Islet of Langerhans (tissue), 1 donor: ENCODE data around the gene SPRY2.
A peak's percentile ranks its signal among the peaks of the same experiment; 100 is the strongest.
"Not testable (repeated sequence)": the region's sequence is repeated elsewhere in the genome, so short reads cannot be mapped to it uniquely, and the experiment has no call there.

Experiments used
- FAIRE-seq: peaks from one replicate; lab custom pipeline; 2011; peaks lifted over from hg19 to GRCh38; lab: Jason Lieb, UNC

Gene SPRY2

GRCh38 chr13:80341101-80341755, at the start of gene SPRY2:
SPRY2 (minus strand) TSS chr13:80341126; CDS start chr13:80337705, 3,421 bp downstream.
- no peak for FAIRE-seq

DNA sequence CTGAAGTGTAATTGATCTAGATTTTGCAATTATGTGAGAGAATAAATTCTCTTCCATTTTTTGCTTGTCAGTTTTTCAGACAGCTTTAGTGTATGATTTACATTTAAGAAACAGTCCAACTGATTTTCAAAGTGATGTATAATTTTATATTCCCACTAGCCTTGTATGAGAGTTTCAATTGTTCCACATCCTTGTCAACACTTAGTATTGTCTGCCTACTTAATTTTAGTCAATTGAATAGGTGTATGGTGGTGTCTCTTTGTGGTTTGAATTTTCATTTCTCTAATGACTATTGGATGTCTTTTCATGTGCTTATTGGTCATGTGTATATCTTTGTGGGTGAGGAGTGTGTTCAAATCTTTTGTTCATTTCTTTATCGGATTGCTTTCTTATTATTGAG, 49.4 kb upstream of the SPRY2 start:
- no peak for FAIRE-seq

- FAIRE-seq: no peak
These were observed 48.4 kb upstream of the SPRY2 start for GRCh38 chr13:80389073-80390038.

- no peak for FAIRE-seq
These were observed 47.6 kb upstream of the SPRY2 start for GRCh38 chr13:80388506-80388905.

- FAIRE-seq: no peak
These were observed 45.7 kb upstream of the SPRY2 start for GRCh38 chr13:80386592-80386991.

DNA sequence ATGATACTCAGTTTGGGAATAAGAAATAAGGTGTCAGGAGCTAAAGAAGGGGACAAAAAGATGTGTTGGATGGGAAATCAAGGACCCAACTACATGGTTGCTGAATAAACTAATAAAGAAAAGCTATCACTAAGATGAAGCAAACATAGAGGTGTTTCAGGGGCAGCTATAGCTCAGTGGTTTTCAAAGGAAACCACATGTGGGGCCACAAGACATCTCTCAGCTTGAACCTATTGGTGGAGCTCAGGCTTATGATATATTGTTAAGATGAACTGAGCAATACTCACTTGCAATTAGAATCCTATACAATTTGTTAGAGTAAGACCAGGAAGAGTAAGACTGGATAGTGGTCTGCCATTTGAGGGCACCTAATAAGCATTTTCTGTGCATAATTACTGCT, 45.1 kb upstream of the SPRY2 start:
- no peak for FAIRE-seq

DNA sequence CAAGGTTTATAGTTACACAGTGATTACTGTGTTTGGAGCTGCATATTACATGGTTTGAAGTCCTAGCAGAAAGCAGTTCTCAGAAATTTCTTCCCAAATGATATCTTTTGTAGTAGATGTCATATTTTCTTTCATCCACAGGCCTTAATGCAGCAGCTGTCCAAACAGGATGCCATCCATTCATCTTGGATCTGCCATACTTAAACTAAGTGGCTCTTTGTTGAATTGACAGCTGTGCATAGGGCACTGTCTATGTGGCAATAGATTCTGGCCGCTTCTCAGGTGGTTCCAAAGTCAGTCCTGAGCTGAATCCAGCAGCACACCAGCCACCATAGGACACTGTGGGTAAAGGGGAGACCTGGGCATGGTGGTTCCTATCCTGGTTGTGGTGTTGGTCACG, 41.6 kb upstream of the SPRY2 start:
- FAIRE-seq: no peak

DNA sequence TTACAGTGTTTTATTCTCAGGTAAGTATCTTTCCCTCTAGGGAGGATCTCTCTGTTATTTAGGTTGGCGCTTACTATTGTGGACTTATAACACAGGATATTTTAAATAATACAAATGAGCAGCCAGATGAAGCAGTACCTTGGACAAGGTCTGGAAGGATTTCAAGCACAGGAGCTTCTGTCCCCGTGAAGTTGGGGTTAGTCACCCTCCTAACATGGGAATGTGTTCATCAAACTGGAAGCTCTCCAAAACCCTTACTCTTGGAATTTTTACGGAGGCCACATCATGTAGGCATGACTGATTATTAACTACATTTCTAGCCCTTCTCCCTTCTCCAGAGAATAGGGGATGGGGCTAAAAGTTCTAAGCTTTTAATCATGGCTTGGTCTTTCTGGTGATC, 38.3 kb upstream of the SPRY2 start:
- FAIRE-seq: no peak

- FAIRE-seq: no peak
These were observed 35.6 kb upstream of the SPRY2 start for GRCh38 chr13:80376554-80376953.

- FAIRE-seq: no peak
These were observed 34.0 kb upstream of the SPRY2 start for GRCh38 chr13:80374901-80375300.

DNA sequence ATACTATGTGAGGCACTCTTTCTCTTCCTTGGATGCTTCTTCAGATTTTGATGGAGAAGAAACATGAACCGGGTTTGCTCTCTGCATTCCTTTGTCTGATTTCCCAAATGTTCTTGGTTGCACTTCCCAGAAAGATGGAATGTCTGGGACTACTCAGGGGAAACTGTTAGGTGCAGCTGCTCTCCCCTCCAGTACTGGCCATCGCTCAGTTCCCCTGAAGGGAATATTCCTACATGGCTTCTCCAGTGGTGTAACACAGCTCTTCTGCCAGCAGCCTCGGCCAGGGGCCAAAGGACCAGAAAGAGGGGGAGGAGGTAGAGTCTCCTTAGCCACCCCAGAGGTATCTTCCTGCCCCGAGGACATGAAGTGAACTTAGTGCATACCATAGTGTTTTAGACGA, 33.5 kb upstream of the SPRY2 start:
- no peak for FAIRE-seq

GRCh38 chr13:80371840-80372509, 31.0 kb upstream of the SPRY2 start:
- FAIRE-seq: no peak

- FAIRE-seq: no peak
These were observed 26.5 kb upstream of the SPRY2 start for GRCh38 chr13:80367473-80367872.

- FAIRE-seq: peak; percentile 100
These were observed 23.1 kb upstream of the SPRY2 start for GRCh38 chr13:80363890-80364503.

DNA sequence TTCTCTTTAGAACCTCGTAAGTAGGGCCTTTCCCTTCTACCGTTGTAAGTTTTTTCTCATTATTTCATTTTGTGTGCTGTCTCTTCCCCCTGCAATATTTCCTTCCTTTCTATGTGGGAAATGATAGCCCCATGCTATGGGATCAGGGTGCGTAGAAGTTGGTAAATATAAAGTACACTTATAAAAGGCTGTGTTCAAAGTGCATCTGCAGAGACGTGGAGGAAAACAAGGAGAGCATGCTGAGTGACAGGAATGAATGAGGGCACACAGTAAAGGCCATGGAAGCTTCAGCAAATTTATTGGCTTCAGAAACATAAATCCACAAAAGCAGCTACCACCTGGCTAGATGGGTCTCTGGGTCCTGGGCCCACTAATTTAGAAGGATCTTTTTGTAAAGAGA, 21.6 kb upstream of the SPRY2 start:
- FAIRE-seq: no peak

DNA sequence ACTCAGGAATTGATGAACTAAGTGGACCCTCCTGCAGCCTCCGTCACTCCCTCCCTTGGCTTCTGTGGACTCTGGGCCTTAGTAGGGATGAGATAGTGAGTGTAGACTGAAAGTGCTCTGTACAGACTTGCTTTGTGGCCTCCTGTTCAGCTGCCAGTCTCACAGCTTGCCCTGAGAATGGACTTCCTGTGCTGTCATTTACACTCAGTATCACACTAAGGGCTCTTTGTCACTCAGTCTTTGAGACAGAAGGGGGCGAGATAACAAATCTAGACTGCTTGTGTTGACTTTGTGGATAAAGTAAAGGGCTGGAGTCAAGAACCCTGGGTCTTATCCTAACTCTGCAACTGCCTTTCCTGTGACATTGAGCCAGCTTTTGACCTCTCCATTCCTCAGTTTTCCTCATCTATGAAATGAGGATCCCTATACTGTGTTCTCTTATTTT, 21.0 kb upstream of the SPRY2 start:
- no peak for FAIRE-seq

DNA sequence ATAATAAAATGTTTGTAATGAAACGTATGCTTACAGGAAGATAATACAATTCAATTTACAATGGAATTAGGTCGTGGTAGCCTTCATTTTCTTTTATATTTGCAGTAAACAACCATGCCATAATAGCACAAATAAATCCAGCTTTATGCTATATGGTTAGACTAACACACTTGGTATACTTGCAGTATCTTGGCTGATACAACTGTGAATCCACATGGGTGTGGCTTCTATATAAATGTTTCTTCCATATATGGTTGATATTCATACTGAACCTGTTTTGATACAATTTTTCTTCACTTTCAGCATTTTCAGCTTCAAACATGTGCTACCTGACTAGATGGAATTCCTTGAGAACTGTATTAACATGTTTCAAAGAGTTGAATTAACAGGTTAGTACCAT, 20.4 kb upstream of the SPRY2 start:
- FAIRE-seq: no peak

DNA sequence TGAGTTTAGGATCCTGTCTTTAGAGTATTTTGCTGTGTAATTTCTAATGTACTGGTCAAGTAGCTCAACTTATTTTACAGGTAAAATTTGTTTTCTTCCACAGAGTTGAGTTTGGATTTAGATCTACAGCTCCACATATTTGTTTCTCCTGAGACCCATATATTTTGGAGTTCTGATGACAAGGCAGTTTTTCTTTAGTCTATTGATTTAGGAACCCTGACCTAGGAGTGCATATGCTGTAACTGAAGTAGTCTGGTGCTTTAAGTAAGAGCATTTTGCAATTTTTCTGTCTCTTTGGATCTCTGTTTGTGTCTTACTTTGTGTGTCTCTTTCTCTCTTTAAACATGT, 19.5 kb upstream of the SPRY2 start:
- no peak for FAIRE-seq

DNA sequence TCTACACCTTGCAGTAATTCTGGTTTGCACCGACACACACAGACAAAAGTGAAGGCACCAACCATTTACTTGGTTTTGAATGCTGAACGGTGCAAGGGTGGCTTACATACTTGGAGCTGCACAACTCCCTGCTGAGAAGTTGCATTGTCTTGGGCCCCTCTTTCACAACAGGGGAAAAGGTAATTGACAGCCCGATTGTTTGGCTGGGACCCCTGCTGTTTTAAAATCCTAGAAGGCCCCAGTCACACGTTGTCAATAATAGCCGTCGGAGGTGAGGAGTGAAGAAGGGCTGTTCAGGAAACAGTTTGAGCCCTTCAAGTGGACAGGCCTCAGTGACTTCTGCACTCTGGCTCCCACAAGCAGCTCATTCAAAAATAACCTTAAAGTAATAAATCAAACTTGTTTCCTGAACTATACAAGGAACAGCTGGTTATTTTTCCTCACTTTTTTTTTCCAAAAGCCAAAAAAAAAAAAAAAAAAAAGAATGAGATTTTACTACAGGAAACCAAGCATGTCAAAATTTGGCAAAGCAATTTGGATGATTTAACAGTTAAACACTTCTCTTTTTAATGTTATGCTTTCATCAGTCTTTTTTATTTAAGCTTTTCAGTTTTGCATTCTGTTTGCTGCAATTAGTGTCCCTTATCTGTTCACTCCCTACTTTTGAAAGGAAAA, 19.0 kb upstream of the SPRY2 start:
- FAIRE-seq: no peak

GRCh38 chr13:80359414-80359777, 18.5 kb upstream of the SPRY2 start:
- no peak for FAIRE-seq

GRCh38 chr13:80355496-80356094, 14.7 kb upstream of the SPRY2 start:
- not testable (repeated sequence) for FAIRE-seq

DNA sequence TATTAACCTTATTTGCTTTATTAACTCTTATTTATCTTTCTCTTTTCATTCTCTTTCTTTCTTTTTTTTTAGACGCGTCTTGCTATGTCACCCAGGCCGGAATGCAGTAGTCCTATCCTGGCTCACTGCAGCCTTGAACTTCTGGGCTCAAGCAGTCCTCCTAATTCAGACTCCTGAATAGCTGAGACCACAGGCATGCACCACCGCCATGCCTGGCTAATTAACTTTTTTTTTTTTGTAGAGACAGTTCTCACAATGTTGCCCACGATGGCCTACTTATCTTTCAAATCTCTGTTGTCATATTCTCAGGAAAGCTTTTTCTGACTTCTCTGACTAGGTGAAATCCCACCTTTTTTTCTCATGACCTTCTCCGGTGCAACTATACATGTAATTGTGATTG, 7.8 kb upstream of the SPRY2 start:
- no peak for FAIRE-seq
